ENCODE data around the gene TRIM69.

DNA sequence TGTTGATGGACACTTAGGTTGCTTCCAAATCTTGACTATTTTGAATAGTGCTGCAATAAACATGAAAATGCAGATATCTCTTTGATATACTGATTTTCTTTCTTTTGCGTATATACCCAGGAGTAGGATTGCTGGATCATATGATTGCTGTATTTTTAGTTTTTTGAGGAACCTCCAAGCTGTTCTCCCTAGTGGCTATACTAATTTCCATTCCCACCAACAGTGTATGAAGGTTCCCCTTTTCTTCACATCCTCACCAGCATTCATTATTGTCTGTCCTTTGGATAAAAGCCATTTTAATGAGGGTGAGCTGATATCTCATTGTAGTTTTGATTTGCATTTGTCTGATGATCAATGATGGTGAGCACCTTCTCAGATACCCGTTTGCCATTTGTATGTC, 37.7 kb upstream of the TRIM69 start:
- TF ChIP-seq POLR2AphosphoS5 (IDR thresholded peaks at IDR 0.05; ENCODE audit: borderline replicate concordance, low read depth, low read length) (no peak), EZH2 (IDR thresholded peaks at IDR 0.05) (no peak), FOXP2 (optimal IDR thresholded peaks at IDR 0.05; ENCODE audit: control extremely low read depth, extremely low read length, insufficient read depth) (no peak)
